IMR-90 (cell line): ENCODE measurements around the gene NOBOX. TPM values are rescaled to one million over a fixed set of nuclear protein-coding genes. Genes with fewer than 3 reads are reported as not detected.

Experiments
- ATAC-seq: fragments of 200-7000 bp; cut with Tn5 transposase; 2 replicates; pipeline ENCODE4 v1.9.1; 2020; ENCODE audit warnings: low read depth, mild to moderate bottlenecking, moderate library complexity
- BruUV-seq: library from RNA; stranded (reverse); fragments of 400-500 nt; replicated peaks from 2 replicates; lab custom pipeline; 2021; lab: Mats Ljungman, UMichigan
- CTCF ChIA-PET: fragments of 300-600 bp; formaldehyde crosslinking; extraction: SDS; loops from one replicate; lab custom pipeline; 2021; ENCODE audit warnings: antibody characterized with exemption; lab: Yijun Ruan, JAX
- POLR2A ChIA-PET: fragments of 300-600 bp; sonication (Branson Sonifier 250); formaldehyde crosslinking; loops from one replicate; lab custom pipeline; 2022; ENCODE audit warnings: antibody characterized with exemption; ENCODE audit not compliant: unreplicated experiment; lab: Charles Lee
- DNase-seq: peaks from one replicate; pipeline ENCODE4 v3.0.0; 2013
- H2AFZ ChIP-seq: replicated peaks from 2 replicates; pipeline ENCODE3; 2013; ENCODE audit warnings: low read length, mild to moderate bottlenecking; ENCODE audit not compliant: poor library complexity
- H2AK5ac ChIP-seq: 2 replicates; pipeline ENCODE4 v1.6.1; 2013; ENCODE audit warnings: low read depth, low read length, inconsistent platforms
- H2AK9ac ChIP-seq: replicated peaks from 2 replicates; pipeline ENCODE3; 2013; ENCODE audit warnings: mild to moderate bottlenecking, low read depth, low read length, moderate library complexity; ENCODE audit not compliant: poor library complexity
- H2BK120ac ChIP-seq: 2 replicates; pipeline ENCODE4 v1.6.1; 2013; ENCODE audit warnings: low read depth, low read length, inconsistent platforms
- H2BK15ac ChIP-seq: 3 replicates; pipeline ENCODE4 v1.6.1; 2013; ENCODE audit warnings: low read depth, low read length, inconsistent platforms
- H2BK20ac ChIP-seq: 2 replicates; pipeline ENCODE4 v1.6.1; 2013; ENCODE audit warnings: low read depth, mild to moderate bottlenecking, inconsistent platforms, low read length, moderate library complexity
- H2BK5ac ChIP-seq: 2 replicates; pipeline ENCODE4 v1.6.1; 2013; ENCODE audit warnings: mild to moderate bottlenecking, low read depth, low read length, inconsistent platforms; ENCODE audit not compliant: poor library complexity, severe bottlenecking
- H3K14ac ChIP-seq: replicated peaks from 2 replicates; pipeline ENCODE4 v1.6.1; 2013; ENCODE audit warnings: low read depth, low read length, inconsistent platforms
- H3K18ac ChIP-seq: 2 replicates; pipeline ENCODE4 v1.6.1; 2013; ENCODE audit warnings: low read depth, low read length, control low read depth
- H3K23ac ChIP-seq: 2 replicates; pipeline ENCODE4 v1.6.1; 2013; ENCODE audit warnings: low read depth, low read length, inconsistent platforms
- H3K27ac ChIP-seq: 2 replicates; pipeline ENCODE4 v1.5.1; 2013; ENCODE audit warnings: mild to moderate bottlenecking, control low read depth, low read length; ENCODE audit not compliant: insufficient read depth
- H3K27me3 ChIP-seq: 2 replicates; pipeline ENCODE4 v1.6.1; 2013; ENCODE audit warnings: low read length; ENCODE audit not compliant: control insufficient read depth, insufficient read depth
- H3K36me3 ChIP-seq: 2 replicates; pipeline ENCODE4 v1.6.1; 2013; ENCODE audit warnings: low read length, mixed read lengths; ENCODE audit not compliant: control insufficient read depth, insufficient read depth
- H3K4ac ChIP-seq: 2 replicates; pipeline ENCODE4 v1.6.1; 2013; ENCODE audit warnings: low read depth, low read length, inconsistent platforms
- H3K4me1 ChIP-seq: 2 replicates; pipeline ENCODE4 v1.6.1; 2013; ENCODE audit warnings: low read length, mixed read lengths; ENCODE audit not compliant: control insufficient read depth, insufficient read depth
- H3K4me2 ChIP-seq: 2 replicates; pipeline ENCODE4 v1.6.1; 2013; ENCODE audit warnings: low read depth, mild to moderate bottlenecking, control low read depth, low read length, moderate library complexity
- H3K4me3 ChIP-seq: 2 replicates; pipeline ENCODE4 v1.5.1; 2013; ENCODE audit warnings: low read depth, mild to moderate bottlenecking, control low read depth, low read length, moderate library complexity; ENCODE audit not compliant: insufficient read depth
- H3K56ac ChIP-seq: 2 replicates; pipeline ENCODE4 v1.6.1; 2013; ENCODE audit warnings: low read length, inconsistent platforms; ENCODE audit not compliant: insufficient read depth; ENCODE audit errors: extremely low read depth
- H3K79me1 ChIP-seq, 2 experiments: 2 replicates each; pipeline ENCODE4 v1.6.1; 2013; ENCODE audit warnings: low read length in 2 of 2, inconsistent platforms in 1 of 2, low read depth in 1 of 2
- H3K9ac ChIP-seq: 2 replicates; pipeline ENCODE4 v1.6.1; 2013; ENCODE audit warnings: low read depth, low read length, control low read depth
- H3K9me1 ChIP-seq: 2 replicates; pipeline ENCODE4 v1.6.1; 2013; ENCODE audit warnings: low read length, inconsistent platforms; ENCODE audit not compliant: insufficient read depth
- H3K9me3 ChIP-seq: 2 replicates; pipeline ENCODE4 v1.6.1; 2013; ENCODE audit warnings: low read length; ENCODE audit not compliant: control insufficient read depth, insufficient read depth
- H4K20me1 ChIP-seq: 2 replicates; pipeline ENCODE4 v1.6.1; 2013; ENCODE audit warnings: low read length, inconsistent platforms; ENCODE audit not compliant: insufficient read depth
- H4K5ac ChIP-seq: 2 replicates; pipeline ENCODE4 v1.6.1; 2013; ENCODE audit warnings: mild to moderate bottlenecking, low read depth, low read length, control low read depth
- H4K8ac ChIP-seq, 2 experiments: 2 replicates each; pipeline ENCODE4 v1.6.1; 2013; ENCODE audit warnings: low read depth in 2 of 2, low read length in 2 of 2, control low read depth in 1 of 2, inconsistent platforms in 1 of 2
- H4K91ac ChIP-seq: 2 replicates; pipeline ENCODE4 v1.6.1; 2013; ENCODE audit warnings: low read depth, low read length, inconsistent platforms; ENCODE audit not compliant: insufficient read depth
- BHLHE40 ChIP-seq: fragments of 150-350 bp; IDR thresholded peaks from 2 replicates; pipeline ENCODE4 v1.6.1; 2016; ENCODE audit warnings: mild to moderate bottlenecking, low read depth, low read length
- CEBPB ChIP-seq: IDR thresholded peaks from 2 replicates; pipeline ENCODE4 v1.6.1; 2012; ENCODE audit warnings: low read depth, low read length, improper control_type of control experiment
- CHD1 ChIP-seq: IDR thresholded peaks from 2 replicates; pipeline ENCODE4 v1.6.1; 2012; ENCODE audit warnings: low read depth, low read length, improper control_type of control experiment
- CTCF ChIP-seq: conservative IDR thresholded peaks from 2 replicates; pipeline ENCODE4 v1.5.1; 2012; ENCODE audit warnings: mild to moderate bottlenecking, low read depth, low read length, improper control_type of control experiment
- ELK1 ChIP-seq: fragments of 150-350 bp; IDR thresholded peaks from 2 replicates; pipeline ENCODE4 v1.6.1; 2016; ENCODE audit warnings: low read depth, mild to moderate bottlenecking, low read length, moderate library complexity, borderline replicate concordance
- FOS ChIP-seq: fragments of 150-350 bp; IDR thresholded peaks from 2 replicates; pipeline ENCODE4 v1.6.1; 2016; ENCODE audit warnings: low read depth, low read length
- MAFK ChIP-seq: IDR thresholded peaks from 2 replicates; pipeline ENCODE4 v1.6.1; 2012; ENCODE audit warnings: low read depth, low read length, improper control_type of control experiment
- MAZ ChIP-seq: IDR thresholded peaks from 2 replicates; pipeline ENCODE4 v1.6.1; 2012; ENCODE audit warnings: low read depth, mild to moderate bottlenecking, low read length, improper control_type of control experiment, moderate library complexity, borderline replicate concordance
- MXI1 ChIP-seq: IDR thresholded peaks from 2 replicates; pipeline ENCODE4 v1.6.1; 2012; ENCODE audit warnings: low read depth, mild to moderate bottlenecking, low read length, moderate library complexity, borderline replicate concordance
- NFE2L2 ChIP-seq: fragments of 150-350 bp; IDR thresholded peaks from 2 replicates; pipeline ENCODE4 v1.6.1; 2016; ENCODE audit warnings: low read depth, mild to moderate bottlenecking, low read length
- POLR2A ChIP-seq: IDR thresholded peaks from 2 replicates; pipeline ENCODE4 v1.6.1; 2012; ENCODE audit warnings: mild to moderate bottlenecking, low read depth, low read length
- RAD21 ChIP-seq: IDR thresholded peaks from 2 replicates; pipeline ENCODE4 v1.6.1; 2012; ENCODE audit warnings: low read length, improper control_type of control experiment
- RCOR1 ChIP-seq: IDR thresholded peaks from 2 replicates; pipeline ENCODE4 v1.6.1; 2012; ENCODE audit warnings: mild to moderate bottlenecking, low read length, improper control_type of control experiment; ENCODE audit not compliant: insufficient replicate concordance
- RFX5 ChIP-seq: IDR thresholded peaks from 2 replicates; pipeline ENCODE4 v1.8.0; 2012; ENCODE audit warnings: low read depth, mild to moderate bottlenecking, low read length, moderate library complexity
- SMC3 ChIP-seq: fragments of 150-350 bp; IDR thresholded peaks from 2 replicates; pipeline ENCODE4 v1.6.1; 2016; ENCODE audit warnings: low read depth, mild to moderate bottlenecking, antibody characterized with exemption, low read length, moderate library complexity
- USF2 ChIP-seq: fragments of 150-350 bp; IDR thresholded peaks from 2 replicates; pipeline ENCODE4 v1.6.1; 2017; ENCODE audit warnings: mild to moderate bottlenecking, antibody characterized with exemption, low read length, low read depth
- WGBS, 2 experiments: methylation state at CpG; one replicate each; pipeline versions ENCODE4 v1.1.5 to v1.1.7; 2013; ENCODE audit warnings: missing lambda C conversion rate in 2 of 2; ENCODE audit not compliant: insufficient read length in 1 of 2; ENCODE audit errors: extremely low coverage in 2 of 2; 5-methylcytosine and 5-hydroxymethylcytosine counted together
- dilution Hi-C: fragments of 300-500 bp; cut with HindIII; formaldehyde crosslinking; loops from one replicate; pipeline ENCODE4 v1.14.3; 2018; ENCODE audit warnings: low sequenced_read_pairs; ENCODE audit not compliant: unreplicated experiment
- in situ Hi-C: fragments of 300-500 bp; cut with MboI; formaldehyde crosslinking; loops from 3 replicates; pipeline ENCODE4 v1.14.3; 2019; ENCODE audit warnings: low sequenced_read_pairs, inconsistent platforms, mixed read lengths
- intact Hi-C: fragments of 100-400 bp; cut with micrococcal nuclease; formaldehyde crosslinking; loops from 2 replicates; pipeline ENCODE4 v1.10.0; 2022
- polyA plus RNA-seq, 3 experiments: library from polyadenylated mRNA; depleted of rRNA; stranded (reverse); fragments of >200 nt; gene quantifications; 2 replicates each; pipeline ENCODE4 v1.2.3, GENCODE V29; 2012; ENCODE audit warnings: low replicate concordance in 1 of 3
- total RNA-seq: library from RNA; depleted of rRNA; stranded (reverse); fragments of >200 nt; gene quantifications from 2 replicates; pipeline ENCODE4 v1.2.3, GENCODE V29; 2012

The NOBOX gene
- total and polyA plus RNA-seq, 2 of the 4 experiments (the other 2 are of a cell fraction), result not detected

- ATAC-seq (no peak), DNase-seq (no peak)
- no peak overlapping the region for H2AK5ac ChIP-seq
- H3K4me1 ChIP-seq, result no peaks in the 10 kb centered on the region
- no peak overlapping the region for H2BK5ac ChIP-seq
- no peak overlapping the region for H4K5ac ChIP-seq
- H3K4me3 ChIP-seq, result no peak overlapping the region
- CTCF ChIA-PET, result no interaction called here
- intact Hi-C loops (no loop called here), dilution Hi-C loops (no loop called here), in situ Hi-C loops (no loop called here)
- H2AK9ac ChIP-seq, result no peak overlapping the region
- no peak overlapping the region for H3K18ac ChIP-seq
- H3K4me2 ChIP-seq, result no peak overlapping the region
- WGBS, 2 experiments, result no CpG with 5 or more reads among the region's 5 CpGs
- H2AFZ ChIP-seq, result no peak overlapping the region
- BruUV-seq, result no TSS peak
- no peak overlapping the region for H3K23ac ChIP-seq
- no peak overlapping the region for H2BK120ac ChIP-seq
- no peak overlapping the region for H4K8ac ChIP-seq
- POLR2A ChIA-PET, result no interaction called here
- no peaks in the 10 kb centered on the region for H4K20me1 ChIP-seq
- no peaks in the 10 kb centered on the region for H3K9me1 ChIP-seq
- H4K91ac ChIP-seq, result no peak overlapping the region
- H2BK20ac ChIP-seq, result no peak overlapping the region
- H3K79me1 ChIP-seq, result no peaks in the 10 kb centered on the region
- H3K27me3 ChIP-seq, result no peaks in the 10 kb centered on the region
- no peak overlapping the region for H3K4ac ChIP-seq
- H3K14ac ChIP-seq, result no peak overlapping the region
- no peak overlapping the region for H2BK15ac ChIP-seq
- H3K36me3 ChIP-seq, result no peaks in the 10 kb centered on the region
- TF ChIP-seq USF2 (no peak), RAD21 (no peak), SMC3 (no peak), RFX5 (no peak), MXI1 (no peak), MAZ (no peak), POLR2A (no peak), BHLHE40 (no peak), MAFK (no peak), CHD1 (no peak), CTCF (no peak), RCOR1 (no peak), FOS (no peak), NFE2L2 (no peak), ELK1 (no peak), CEBPB (no peak)
- H3K9me3 ChIP-seq, result peaks cover 23% of the 10 kb centered on the region; the same call in 1 of the 2 replicates
- no peak overlapping the region for H3K27ac ChIP-seq
- H3K9ac ChIP-seq, result no peak overlapping the region
- H3K56ac ChIP-seq, result no peak overlapping the region
These were observed 2.0 kb downstream of the NOBOX start for GRCh38 chr7:144401490-144401889.
